ENCODE results near the gene CDK5RAP2.

DNA sequence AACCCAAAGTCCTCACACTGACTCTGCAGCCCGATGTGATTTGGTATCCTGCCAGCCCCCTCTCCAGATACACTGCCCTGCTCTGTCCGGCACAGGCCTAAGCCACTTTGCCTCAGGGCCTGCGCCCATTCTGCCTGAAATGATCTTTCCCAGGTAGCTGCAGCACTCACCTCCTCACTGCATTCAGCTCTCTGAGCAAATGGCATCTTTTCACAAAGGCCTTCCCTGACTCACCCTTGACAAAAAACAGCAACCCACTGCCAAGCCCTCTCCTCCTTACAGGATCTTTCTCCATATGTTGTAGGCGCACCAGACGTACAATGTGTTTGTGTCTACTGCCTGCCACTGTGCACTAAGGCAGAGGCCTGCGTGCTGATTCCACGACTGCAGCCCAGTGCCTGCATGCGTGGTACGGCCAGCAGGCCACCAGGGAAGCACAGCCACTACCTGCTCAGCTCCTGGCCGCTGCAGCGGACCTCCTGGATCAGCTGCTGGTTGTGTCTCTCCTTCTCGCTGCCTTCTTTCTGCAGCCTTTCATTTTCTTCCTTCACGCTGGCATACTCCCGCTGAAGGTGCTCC is 171.2 kb downstream of the CDK5RAP2 start:
- TF ChIP-seq, protein P1, sequence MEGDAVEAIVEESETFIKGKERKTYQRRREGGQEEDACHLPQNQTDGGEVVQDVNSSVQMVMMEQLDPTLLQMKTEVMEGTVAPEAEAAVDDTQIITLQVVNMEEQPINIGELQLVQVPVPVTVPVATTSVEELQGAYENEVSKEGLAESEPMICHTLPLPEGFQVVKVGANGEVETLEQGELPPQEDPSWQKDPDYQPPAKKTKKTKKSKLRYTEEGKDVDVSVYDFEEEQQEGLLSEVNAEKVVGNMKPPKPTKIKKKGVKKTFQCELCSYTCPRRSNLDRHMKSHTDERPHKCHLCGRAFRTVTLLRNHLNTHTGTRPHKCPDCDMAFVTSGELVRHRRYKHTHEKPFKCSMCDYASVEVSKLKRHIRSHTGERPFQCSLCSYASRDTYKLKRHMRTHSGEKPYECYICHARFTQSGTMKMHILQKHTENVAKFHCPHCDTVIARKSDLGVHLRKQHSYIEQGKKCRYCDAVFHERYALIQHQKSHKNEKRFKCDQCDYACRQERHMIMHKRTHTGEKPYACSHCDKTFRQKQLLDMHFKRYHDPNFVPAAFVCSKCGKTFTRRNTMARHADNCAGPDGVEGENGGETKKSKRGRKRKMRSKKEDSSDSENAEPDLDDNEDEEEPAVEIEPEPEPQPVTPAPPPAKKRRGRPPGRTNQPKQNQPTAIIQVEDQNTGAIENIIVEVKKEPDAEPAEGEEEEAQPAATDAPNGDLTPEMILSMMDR (IDR thresholded peaks at IDR 0.05; ENCODE audit: insufficient read depth, low read length), result no peak
- TF ChIP-seq POLR2AphosphoS5 (IDR thresholded peaks at IDR 0.05; ENCODE audit: low read depth) (no peak), SPI1 (IDR thresholded peaks at IDR 0.05; ENCODE audit: borderline replicate concordance, low read depth) (no peak)
